ENCODE results near the gene ARHGDIB. TPM values are rescaled to one million over a fixed set of nuclear protein-coding genes. Genes with fewer than 3 reads are reported as not detected.

Gene ARHGDIB
- total and polyA plus RNA-seq, 10 of the 15 experiments (the other 5 are each of a cell fraction or from before 2014, with no cell fraction given), result 796 to 2,849 (median 1,346) TPM

DNA sequence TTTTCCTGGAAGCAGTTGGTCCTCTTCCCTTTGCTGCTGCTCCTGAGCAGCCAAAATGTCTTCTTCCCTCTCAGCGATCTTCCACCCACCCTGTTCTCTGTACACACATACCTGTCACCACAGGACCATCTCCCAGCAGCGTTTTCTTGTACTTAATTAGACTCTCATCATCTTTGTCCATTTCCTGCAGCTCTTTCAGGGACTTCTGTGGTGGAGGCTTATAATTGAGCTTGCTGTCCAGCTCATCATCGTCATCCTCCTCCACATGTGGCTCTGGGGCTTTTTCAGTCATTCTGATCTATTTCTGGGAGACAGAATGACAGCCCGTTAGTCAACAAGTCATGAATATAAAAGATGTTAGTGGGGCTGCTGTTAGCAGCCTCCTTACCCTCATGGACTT lies 11.0 kb downstream of the ARHGDIB start (continued):
- TF ChIP-seq, protein P1, sequence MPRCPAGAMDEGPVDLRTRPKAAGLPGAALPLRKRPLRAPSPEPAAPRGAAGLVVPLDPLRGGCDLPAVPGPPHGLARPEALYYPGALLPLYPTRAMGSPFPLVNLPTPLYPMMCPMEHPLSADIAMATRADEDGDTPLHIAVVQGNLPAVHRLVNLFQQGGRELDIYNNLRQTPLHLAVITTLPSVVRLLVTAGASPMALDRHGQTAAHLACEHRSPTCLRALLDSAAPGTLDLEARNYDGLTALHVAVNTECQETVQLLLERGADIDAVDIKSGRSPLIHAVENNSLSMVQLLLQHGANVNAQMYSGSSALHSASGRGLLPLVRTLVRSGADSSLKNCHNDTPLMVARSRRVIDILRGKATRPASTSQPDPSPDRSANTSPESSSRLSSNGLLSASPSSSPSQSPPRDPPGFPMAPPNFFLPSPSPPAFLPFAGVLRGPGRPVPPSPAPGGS (IDR thresholded peaks at IDR 0.05; ENCODE audit: borderline replicate concordance, insufficient read depth, low read depth, low read length, poor library complexity, severe bottlenecking), result no peak
- no peak for TF ChIP-seq FOXK2 (IDR thresholded peaks at IDR 0.05)
- no peak for TF ChIP-seq ZZZ3 (IDR thresholded peaks at IDR 0.05; ENCODE audit: control insufficient read depth, insufficient read length, low read depth)
- no peak for TF ChIP-seq SMARCA5 (IDR thresholded peaks at IDR 0.05)
- TF ChIP-seq, protein P2, sequence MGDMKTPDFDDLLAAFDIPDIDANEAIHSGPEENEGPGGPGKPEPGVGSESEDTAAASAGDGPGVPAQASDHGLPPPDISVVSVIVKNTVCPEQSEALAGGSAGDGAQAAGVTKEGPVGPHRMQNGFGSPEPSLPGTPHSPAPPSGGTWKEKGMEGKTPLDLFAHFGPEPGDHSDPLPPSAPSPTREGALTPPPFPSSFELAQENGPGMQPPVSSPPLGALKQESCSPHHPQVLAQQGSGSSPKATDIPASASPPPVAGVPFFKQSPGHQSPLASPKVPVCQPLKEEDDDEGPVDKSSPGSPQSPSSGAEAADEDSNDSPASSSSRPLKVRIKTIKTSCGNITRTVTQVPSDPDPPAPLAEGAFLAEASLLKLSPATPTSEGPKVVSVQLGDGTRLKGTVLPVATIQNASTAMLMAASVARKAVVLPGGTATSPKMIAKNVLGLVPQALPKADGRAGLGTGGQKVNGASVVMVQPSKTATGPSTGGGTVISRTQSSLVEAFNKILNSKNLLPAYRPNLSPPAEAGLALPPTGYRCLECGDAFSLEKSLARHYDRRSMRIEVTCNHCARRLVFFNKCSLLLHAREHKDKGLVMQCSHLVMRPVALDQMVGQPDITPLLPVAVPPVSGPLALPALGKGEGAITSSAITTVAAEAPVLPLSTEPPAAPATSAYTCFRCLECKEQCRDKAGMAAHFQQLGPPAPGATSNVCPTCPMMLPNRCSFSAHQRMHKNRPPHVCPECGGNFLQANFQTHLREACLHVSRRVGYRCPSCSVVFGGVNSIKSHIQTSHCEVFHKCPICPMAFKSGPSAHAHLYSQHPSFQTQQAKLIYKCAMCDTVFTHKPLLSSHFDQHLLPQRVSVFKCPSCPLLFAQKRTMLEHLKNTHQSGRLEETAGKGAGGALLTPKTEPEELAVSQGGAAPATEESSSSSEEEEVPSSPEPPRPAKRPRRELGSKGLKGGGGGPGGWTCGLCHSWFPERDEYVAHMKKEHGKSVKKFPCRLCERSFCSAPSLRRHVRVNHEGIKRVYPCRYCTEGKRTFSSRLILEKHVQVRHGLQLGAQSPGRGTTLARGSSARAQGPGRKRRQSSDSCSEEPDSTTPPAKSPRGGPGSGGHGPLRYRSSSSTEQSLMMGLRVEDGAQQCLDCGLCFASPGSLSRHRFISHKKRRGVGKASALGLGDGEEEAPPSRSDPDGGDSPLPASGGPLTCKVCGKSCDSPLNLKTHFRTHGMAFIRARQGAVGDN (IDR thresholded peaks at IDR 0.05), result peak; percentile 19; the same call in 1 of the 2 replicates
- no peak for TF ChIP-seq IRF4 (IDR thresholded peaks at IDR 0.05; ENCODE audit: low read depth, low read length)
- no peak; the same call in 1 of the 2 replicates for TF ChIP-seq RCOR1 (conservative IDR thresholded peaks at IDR 0.05; ENCODE audit: low read depth, low read length)
- no peak for TF ChIP-seq ZBED1 (IDR thresholded peaks at IDR 0.05; ENCODE audit: borderline replicate concordance)
- TF ChIP-seq BACH1 (IDR thresholded peaks at IDR 0.05; ENCODE audit: borderline replicate concordance), result no peak; the same call in 1 of the 2 replicates
- TF ChIP-seq RBBP5 (conservative IDR thresholded peaks at IDR 0.05), result no peak
- TF ChIP-seq NFYA (IDR thresholded peaks at IDR 0.05; ENCODE audit: borderline replicate concordance, low read depth, low read length), result no peak
- peak; percentile 63 for TF ChIP-seq FOXM1 (IDR thresholded peaks at IDR 0.05; ENCODE audit: low read depth, low read length)
- TF ChIP-seq, protein P3, sequence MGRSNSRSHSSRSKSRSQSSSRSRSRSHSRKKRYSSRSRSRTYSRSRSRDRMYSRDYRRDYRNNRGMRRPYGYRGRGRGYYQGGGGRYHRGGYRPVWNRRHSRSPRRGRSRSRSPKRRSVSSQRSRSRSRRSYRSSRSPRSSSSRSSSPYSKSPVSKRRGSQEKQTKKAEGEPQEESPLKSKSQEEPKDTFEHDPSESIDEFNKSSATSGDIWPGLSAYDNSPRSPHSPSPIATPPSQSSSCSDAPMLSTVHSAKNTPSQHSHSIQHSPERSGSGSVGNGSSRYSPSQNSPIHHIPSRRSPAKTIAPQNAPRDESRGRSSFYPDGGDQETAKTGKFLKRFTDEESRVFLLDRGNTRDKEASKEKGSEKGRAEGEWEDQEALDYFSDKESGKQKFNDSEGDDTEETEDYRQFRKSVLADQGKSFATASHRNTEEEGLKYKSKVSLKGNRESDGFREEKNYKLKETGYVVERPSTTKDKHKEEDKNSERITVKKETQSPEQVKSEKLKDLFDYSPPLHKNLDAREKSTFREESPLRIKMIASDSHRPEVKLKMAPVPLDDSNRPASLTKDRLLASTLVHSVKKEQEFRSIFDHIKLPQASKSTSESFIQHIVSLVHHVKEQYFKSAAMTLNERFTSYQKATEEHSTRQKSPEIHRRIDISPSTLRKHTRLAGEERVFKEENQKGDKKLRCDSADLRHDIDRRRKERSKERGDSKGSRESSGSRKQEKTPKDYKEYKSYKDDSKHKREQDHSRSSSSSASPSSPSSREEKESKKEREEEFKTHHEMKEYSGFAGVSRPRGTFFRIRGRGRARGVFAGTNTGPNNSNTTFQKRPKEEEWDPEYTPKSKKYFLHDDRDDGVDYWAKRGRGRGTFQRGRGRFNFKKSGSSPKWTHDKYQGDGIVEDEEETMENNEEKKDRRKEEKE (IDR thresholded peaks at IDR 0.05), result no peak
- TF ChIP-seq, protein P4, sequence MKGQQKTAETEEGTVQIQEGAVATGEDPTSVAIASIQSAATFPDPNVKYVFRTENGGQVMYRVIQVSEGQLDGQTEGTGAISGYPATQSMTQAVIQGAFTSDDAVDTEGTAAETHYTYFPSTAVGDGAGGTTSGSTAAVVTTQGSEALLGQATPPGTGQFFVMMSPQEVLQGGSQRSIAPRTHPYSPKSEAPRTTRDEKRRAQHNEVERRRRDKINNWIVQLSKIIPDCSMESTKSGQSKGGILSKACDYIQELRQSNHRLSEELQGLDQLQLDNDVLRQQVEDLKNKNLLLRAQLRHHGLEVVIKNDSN (IDR thresholded peaks at IDR 0.05; ENCODE audit: borderline replicate concordance, extremely low read length, insufficient read depth, low read depth, low read length), result no peak
- TF ChIP-seq SUZ12 (IDR thresholded peaks at IDR 0.05; ENCODE audit: unreplicated experiment), result no peak
- no peak for TF ChIP-seq NR2C1 (IDR thresholded peaks at IDR 0.05)
- TF ChIP-seq JUND (IDR thresholded peaks at IDR 0.05; ENCODE audit: low read depth, low read length), result no peak
- TF ChIP-seq ESRRA (IDR thresholded peaks at IDR 0.05; ENCODE audit: low read length), result no peak
- TF ChIP-seq BHLHE40 (IDR thresholded peaks at IDR 0.05; ENCODE audit: borderline replicate concordance in 1 of 2, low read depth in 2 of 2, low read length in 1 of 2), result no peak
- TF ChIP-seq STAT3 (IDR thresholded peaks at IDR 0.05; ENCODE audit: low read depth, low read length), result no peak
- TF ChIP-seq SPI1 (IDR thresholded peaks at IDR 0.05; ENCODE audit: borderline replicate concordance, insufficient read depth, low read depth, low read length), result no peak
- no peak for TF ChIP-seq CEBPB (IDR thresholded peaks at IDR 0.05; ENCODE audit: borderline replicate concordance in 1 of 2, low read depth in 2 of 2, low read length in 2 of 2)
- no peak for TF ChIP-seq RB1 (IDR thresholded peaks at IDR 0.05; ENCODE audit: borderline replicate concordance)

Data from GM12878 (cell line).